K562 (cell line): Measurements from ENCODE around the gene SLC35E3. TPM values are rescaled to one million over a fixed set of nuclear protein-coding genes. Genes with fewer than 3 reads are reported as not detected.
A peak's percentile ranks its signal among the peaks of the same experiment; 100 is the strongest.

Experiments used
- BDP1 ChIP-seq: IDR thresholded peaks from 3 replicates; pipeline ENCODE4 v1.6.1; 2011; ENCODE audit not compliant: insufficient read length, insufficient read depth
- BHLHE40 ChIP-seq: IDR thresholded peaks from 2 replicates; pipeline ENCODE4 v1.6.1; 2011; ENCODE audit warnings: low read length, improper control_type of control experiment
- CAMTA2 ChIP-seq: fragments of 250-450 bp; sonication (Bioruptor Pico); conservative IDR thresholded peaks from 2 replicates; pipeline ENCODE4 v1.5.1; 2022
- DACH1 ChIP-seq: fragments of 450-650 bp; IDR thresholded peaks from 2 replicates; pipeline ENCODE4 v1.6.1; 2018; ENCODE audit not compliant: partially characterized antibody
- ERF ChIP-seq: fragments of 450-650 bp; formaldehyde crosslinking; IDR thresholded peaks from 2 replicates; pipeline ENCODE4 v1.4.0; 2020; ENCODE audit warnings: mild to moderate bottlenecking, mixed read lengths
- FOXP1 ChIP-seq: sonication (generic); formaldehyde crosslinking; IDR thresholded peaks from 2 replicates; pipeline ENCODE4 v1.8.0; 2022; ENCODE audit warnings: mild to moderate bottlenecking, missing genetic modification reagents
- GATAD2A ChIP-seq: fragments of 450-650 bp; IDR thresholded peaks from 2 replicates; pipeline ENCODE4 v1.6.1; 2017
- MED1 ChIP-seq: sonication (generic); formaldehyde crosslinking; IDR thresholded peaks from 2 replicates; pipeline ENCODE4 v1.8.1; 2023; ENCODE audit warnings: missing genetic modification reagents, borderline replicate concordance
- NCOA2 ChIP-seq, 2 experiments: fragments of 450-650 bp; IDR thresholded peaks; 2 replicates each; pipeline ENCODE4 v1.6.1; 2018; ENCODE audit warnings: mild to moderate bottlenecking in 2 of 2, moderate library complexity in 1 of 2; ENCODE audit not compliant: partially characterized antibody in 2 of 2
- NFRKB ChIP-seq: fragments of 450-650 bp; IDR thresholded peaks from 2 replicates; pipeline ENCODE4 v1.6.1; 2016; ENCODE audit warnings: low read depth
- NR1H2 ChIP-seq: sonication (generic); formaldehyde crosslinking; IDR thresholded peaks from 2 replicates; pipeline ENCODE4 v1.4.0; 2020; ENCODE audit warnings: mild to moderate bottlenecking, missing genetic modification reagents
- NR2C2 ChIP-seq, 2 experiments: fragments of 200-800 bp in 1 of 2; sonication (Bioruptor generic) in 1 of 2; sonication (generic) in 1 of 2; formaldehyde crosslinking in 1 of 2; IDR thresholded peaks; 2 replicates each; pipeline versions ENCODE4 v1.6.1 to v1.8.0; 2016 to 2022; ENCODE audit warnings: mild to moderate bottlenecking in 1 of 2, missing compliant biosample characterization in 1 of 2, missing genetic modification characterization in 1 of 2, missing genetic modification reagents in 1 of 2
- PHB ChIP-seq: fragments of 250-450 bp; sonication (Bioruptor Pico); IDR thresholded peaks from 2 replicates; pipeline ENCODE4 v1.5.0; 2021
- PURB ChIP-seq: sonication (generic); formaldehyde crosslinking; IDR thresholded peaks from 2 replicates; pipeline ENCODE4 v1.9.0; 2021; ENCODE audit warnings: low read depth, mild to moderate bottlenecking, missing genetic modification reagents
- SAFB2 ChIP-seq: fragments of 200-400 bp; formaldehyde crosslinking; IDR thresholded peaks from 2 replicates; pipeline ENCODE4 v1.6.1; 2018; ENCODE audit warnings: borderline replicate concordance, low read length, low read depth, moderate library complexity; ENCODE audit not compliant: severe bottlenecking
- SMAD4 ChIP-seq: fragments of 250-450 bp; sonication (Bioruptor Pico); conservative IDR thresholded peaks from 2 replicates; pipeline ENCODE4 v1.8.0; 2021; ENCODE audit warnings: inconsistent platforms, mild to moderate bottlenecking, moderate library complexity
- ZNF274 ChIP-seq: IDR thresholded peaks from 2 replicates; pipeline ENCODE4 v1.6.1; 2011; ENCODE audit warnings: low read depth, mild to moderate bottlenecking, low read length, moderate library complexity, borderline replicate concordance
- polyA plus RNA-seq, 8 experiments: library from polyadenylated mRNA; depleted of rRNA in 4 of 8; stranded (reverse) in 5 of 8; unstranded in 3 of 8; fragments of >200 nt; fragmentation: Nextera tagmentation in 2 of 8; fragmentation: Illumina TruSeq in 1 of 8; extraction: Ambion mirVana in 2 of 8; extraction: Trizol in 1 of 8; gene quantifications; 2 replicates each; pipeline versions ENCODE4 v1.2.1 to v1.2.3, GENCODE V29; 2011 to 2014; ENCODE audit warnings: inconsistent platforms in 1 of 8, missing spikeins in 1 of 8
- total RNA-seq, 7 experiments: library from RNA; depleted of rRNA in 6 of 7; stranded (reverse); fragments of >200 nt in 6 of 7; fragmentation: Illumina TruSeq in 2 of 7; extraction: Trizol in 2 of 7; gene quantifications; 2 replicates each; pipeline versions ENCODE4 v1.2.1 to v1.2.3, GENCODE V29; 2011 to 2021; ENCODE audit warnings: low replicate concordance in 1 of 7
- TF ChIP-seq, protein P1 (sequence below): fragments of 200-800 bp; sonication (Bioruptor generic); IDR thresholded peaks from 2 replicates; pipeline ENCODE4 v1.6.1; 2017; ENCODE audit warnings: missing genetic modification characterization, missing compliant biosample characterization
- TF ChIP-seq, protein P2 (sequence below), 2 experiments: fragments of 200-800 bp in 1 of 2; sonication (Bioruptor generic) in 1 of 2; sonication (generic) in 1 of 2; formaldehyde crosslinking in 1 of 2; IDR thresholded peaks in 1 of 2; conservative IDR thresholded peaks in 1 of 2; 2 replicates each; pipeline versions ENCODE4 v1.5.0 to v1.6.1; 2016 to 2020; ENCODE audit warnings: missing compliant biosample characterization in 1 of 2, missing genetic modification characterization in 1 of 2, missing genetic modification reagents in 1 of 2
- TF ChIP-seq, protein P3 (sequence below), 2 experiments: IDR thresholded peaks; 2 replicates each; pipeline ENCODE4 v1.6.1; 2012; ENCODE audit warnings: improper control_type of control experiment in 2 of 2, low read depth in 2 of 2, low read length in 2 of 2, borderline replicate concordance in 1 of 2
- TF ChIP-seq, protein P4 (sequence below): fragments of 250-450 bp; sonication (Bioruptor Pico); IDR thresholded peaks from 2 replicates; pipeline ENCODE4 v1.5.1; 2021; ENCODE audit warnings: mild to moderate bottlenecking

Gene SLC35E3
- total and polyA plus RNA-seq, 9 of the 15 experiments (the other 6 are each of a cell fraction or from before 2014, with no cell fraction given): 1.2 to 5.9 (median 3.8) TPM

DNA sequence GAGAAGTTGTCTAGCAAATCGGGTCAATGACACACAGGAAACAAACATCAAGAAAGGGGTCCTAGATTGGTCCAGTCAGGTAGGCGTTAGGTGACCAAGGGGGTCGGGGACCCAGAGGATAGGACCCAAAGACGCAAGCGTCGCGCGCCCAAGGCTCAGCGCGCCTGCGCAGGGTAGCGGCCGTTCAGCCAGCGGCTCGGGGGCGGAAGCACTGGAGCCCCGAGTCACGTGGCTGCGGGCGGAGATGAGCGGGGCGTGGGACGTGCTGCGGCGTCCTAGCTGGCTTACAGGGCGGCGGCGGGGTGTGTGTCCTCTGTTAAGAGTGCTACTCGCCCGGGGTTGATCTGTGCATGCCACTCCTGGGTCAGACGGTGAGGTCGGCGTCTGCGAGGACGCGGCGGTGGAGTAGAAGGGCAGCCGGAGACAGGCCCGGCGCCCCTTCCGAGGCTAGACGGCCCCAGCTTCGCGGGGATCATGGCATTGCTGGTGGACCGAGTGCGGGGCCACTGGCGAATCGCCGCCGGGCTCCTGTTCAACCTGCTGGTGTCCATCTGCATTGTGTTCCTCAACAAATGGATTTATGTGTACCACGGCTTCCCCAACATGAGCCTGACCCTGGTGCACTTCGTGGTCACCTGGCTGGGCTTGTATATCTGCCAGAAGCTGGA lies at the start of gene SLC35E3 (continued):
- TF ChIP-seq BHLHE40: peak; percentile 89
- no peak for TF ChIP-seq PURB
- TF ChIP-seq DACH1: peak; percentile 21
- no peak for TF ChIP-seq GATAD2A
- TF ChIP-seq FOXP1 (CRISPR knock-in tag): peak; percentile 68; the same call in 1 of the 2 replicates
- TF ChIP-seq, protein P1, sequence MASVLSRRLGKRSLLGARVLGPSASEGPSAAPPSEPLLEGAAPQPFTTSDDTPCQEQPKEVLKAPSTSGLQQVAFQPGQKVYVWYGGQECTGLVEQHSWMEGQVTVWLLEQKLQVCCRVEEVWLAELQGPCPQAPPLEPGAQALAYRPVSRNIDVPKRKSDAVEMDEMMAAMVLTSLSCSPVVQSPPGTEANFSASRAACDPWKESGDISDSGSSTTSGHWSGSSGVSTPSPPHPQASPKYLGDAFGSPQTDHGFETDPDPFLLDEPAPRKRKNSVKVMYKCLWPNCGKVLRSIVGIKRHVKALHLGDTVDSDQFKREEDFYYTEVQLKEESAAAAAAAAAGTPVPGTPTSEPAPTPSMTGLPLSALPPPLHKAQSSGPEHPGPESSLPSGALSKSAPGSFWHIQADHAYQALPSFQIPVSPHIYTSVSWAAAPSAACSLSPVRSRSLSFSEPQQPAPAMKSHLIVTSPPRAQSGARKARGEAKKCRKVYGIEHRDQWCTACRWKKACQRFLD (CRISPR knock-in tag): no peak
- 0 out of 2 replicates have a peak, but pooled peaks have one; percentile 18 for TF ChIP-seq CAMTA2 (CRISPR knock-in tag)
- TF ChIP-seq, protein P2, sequence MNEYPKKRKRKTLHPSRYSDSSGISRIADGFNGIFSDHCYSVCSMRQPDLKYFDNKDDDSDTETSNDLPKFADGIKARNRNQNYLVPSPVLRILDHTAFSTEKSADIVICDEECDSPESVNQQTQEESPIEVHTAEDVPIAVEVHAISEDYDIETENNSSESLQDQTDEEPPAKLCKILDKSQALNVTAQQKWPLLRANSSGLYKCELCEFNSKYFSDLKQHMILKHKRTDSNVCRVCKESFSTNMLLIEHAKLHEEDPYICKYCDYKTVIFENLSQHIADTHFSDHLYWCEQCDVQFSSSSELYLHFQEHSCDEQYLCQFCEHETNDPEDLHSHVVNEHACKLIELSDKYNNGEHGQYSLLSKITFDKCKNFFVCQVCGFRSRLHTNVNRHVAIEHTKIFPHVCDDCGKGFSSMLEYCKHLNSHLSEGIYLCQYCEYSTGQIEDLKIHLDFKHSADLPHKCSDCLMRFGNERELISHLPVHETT (CRISPR knock-in tag; conservative IDR thresholded peaks at IDR 0.05 in 1 of 2, IDR thresholded peaks at IDR 0.05 in 1 of 2): peak in 1 of 2 experiments; percentile 51; a peak in 1 of 4 replicates
- no peak for TF ChIP-seq BDP1
- peak; percentile 73; the same call in 1 of the 2 replicates for TF ChIP-seq NR2C2 (CRISPR knock-in tag; IDR thresholded peaks at IDR 0.05)
- peak; percentile 87 for TF ChIP-seq NR2C2 (tag; IDR thresholded peaks at IDR 0.05)
- TF ChIP-seq, protein P3, sequence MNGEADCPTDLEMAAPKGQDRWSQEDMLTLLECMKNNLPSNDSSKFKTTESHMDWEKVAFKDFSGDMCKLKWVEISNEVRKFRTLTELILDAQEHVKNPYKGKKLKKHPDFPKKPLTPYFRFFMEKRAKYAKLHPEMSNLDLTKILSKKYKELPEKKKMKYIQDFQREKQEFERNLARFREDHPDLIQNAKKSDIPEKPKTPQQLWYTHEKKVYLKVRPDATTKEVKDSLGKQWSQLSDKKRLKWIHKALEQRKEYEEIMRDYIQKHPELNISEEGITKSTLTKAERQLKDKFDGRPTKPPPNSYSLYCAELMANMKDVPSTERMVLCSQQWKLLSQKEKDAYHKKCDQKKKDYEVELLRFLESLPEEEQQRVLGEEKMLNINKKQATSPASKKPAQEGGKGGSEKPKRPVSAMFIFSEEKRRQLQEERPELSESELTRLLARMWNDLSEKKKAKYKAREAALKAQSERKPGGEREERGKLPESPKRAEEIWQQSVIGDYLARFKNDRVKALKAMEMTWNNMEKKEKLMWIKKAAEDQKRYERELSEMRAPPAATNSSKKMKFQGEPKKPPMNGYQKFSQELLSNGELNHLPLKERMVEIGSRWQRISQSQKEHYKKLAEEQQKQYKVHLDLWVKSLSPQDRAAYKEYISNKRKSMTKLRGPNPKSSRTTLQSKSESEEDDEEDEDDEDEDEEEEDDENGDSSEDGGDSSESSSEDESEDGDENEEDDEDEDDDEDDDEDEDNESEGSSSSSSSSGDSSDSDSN (IDR thresholded peaks at IDR 0.05; ENCODE audit: borderline replicate concordance in 1 of 2, low read depth in 2 of 2, low read length in 2 of 2): no peak
- TF ChIP-seq NFRKB: no peak
- TF ChIP-seq MED1: no peak
- TF ChIP-seq SMAD4 (CRISPR knock-in tag): peak; percentile 20; the same call in 1 of the 2 replicates
- no peak for TF ChIP-seq NCOA2 (IDR thresholded peaks at IDR 0.05; ENCODE audit: partially characterized antibody in 2 of 2)
- TF ChIP-seq ERF (CRISPR knock-in tag): no peak
- TF ChIP-seq SAFB2: no peak
- TF ChIP-seq, protein P4, sequence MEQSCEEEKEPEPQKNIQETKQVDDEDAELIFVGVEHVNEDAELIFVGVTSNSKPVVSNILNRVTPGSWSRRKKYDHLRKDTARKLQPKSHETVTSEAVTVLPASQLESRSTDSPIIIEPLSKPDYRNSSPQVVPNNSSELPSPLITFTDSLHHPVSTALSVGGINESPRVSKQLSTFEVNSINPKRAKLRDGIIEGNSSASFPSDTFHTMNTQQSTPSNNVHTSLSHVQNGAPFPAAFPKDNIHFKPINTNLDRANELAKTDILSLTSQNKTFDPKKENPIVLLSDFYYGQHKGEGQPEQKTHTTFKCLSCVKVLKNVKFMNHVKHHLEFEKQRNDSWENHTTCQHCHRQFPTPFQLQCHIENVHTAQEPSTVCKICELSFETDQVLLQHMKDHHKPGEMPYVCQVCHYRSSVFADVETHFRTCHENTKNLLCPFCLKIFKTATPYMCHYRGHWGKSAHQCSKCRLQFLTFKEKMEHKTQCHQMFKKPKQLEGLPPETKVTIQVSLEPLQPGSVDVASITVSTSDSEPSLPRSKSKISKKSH: no peak
- no peak for TF ChIP-seq NR1H2
- no peak for TF ChIP-seq ZNF274
- no peak for TF ChIP-seq PHB (CRISPR knock-in tag)
